HG03520 (cell line): ENCODE measurements around the gene PRAMEF20.

Source experiments
- ATAC-seq: cut with Tn5 transposase; IDR thresholded peaks from one replicate; pipeline ENCODE4 v1.9.1; 2021; ENCODE audit warnings: mild to moderate bottlenecking, moderate library complexity; ENCODE audit not compliant: unreplicated experiment

Gene PRAMEF20

DNA sequence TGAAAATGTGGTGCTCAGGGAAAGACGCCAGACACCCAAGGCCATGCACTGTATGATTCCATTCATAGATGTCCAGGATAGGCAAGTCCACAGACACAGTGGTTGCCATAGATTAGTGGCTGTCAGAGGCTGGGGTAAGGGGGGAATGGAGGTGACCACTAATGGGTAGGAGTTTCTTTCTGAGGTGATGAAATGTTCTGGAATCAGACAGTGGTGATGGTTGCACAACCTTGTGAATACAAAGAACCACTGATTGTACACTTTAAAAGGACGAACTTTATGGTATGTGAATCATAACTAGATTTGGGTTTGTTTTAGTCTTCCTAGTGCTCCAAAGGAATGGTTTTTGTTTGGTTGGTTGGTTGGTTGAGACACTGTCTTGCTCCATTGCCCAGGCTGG, 51.7 kb downstream of the PRAMEF20 start:
- no peak for ATAC-seq

DNA sequence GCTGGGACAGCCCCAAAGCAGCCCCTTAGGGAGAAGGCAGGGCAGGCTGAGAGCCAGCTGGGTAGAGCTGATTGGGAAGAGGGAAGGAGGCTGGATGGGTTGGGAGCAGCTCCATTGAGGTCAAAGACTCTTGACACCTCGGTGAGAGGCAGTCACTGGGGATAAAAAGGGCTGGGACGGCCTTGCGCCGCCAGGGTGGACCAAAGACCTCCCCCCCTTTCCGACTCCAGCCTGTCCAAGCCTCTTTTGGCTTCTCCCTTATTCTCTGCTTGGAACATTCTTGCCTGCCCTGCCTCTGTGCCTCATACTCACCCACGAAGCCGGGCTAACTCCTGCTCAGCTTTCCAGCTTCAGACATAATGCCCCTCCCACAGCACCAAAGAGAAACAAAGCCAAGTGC, 52.4 kb downstream of the PRAMEF20 start:
- no peak for ATAC-seq

GRCh38 chr1:13465515-13465914, 55.3 kb downstream of the PRAMEF20 start:
- no peak for ATAC-seq

- no peak for ATAC-seq
Measured at GRCh38 chr1:13469343-13469742, 59.1 kb downstream of the PRAMEF20 start.
